BLaER1 (cell line): Measurements from ENCODE around the gene STAB1.

Experiments
- H3K27ac ChIP-seq: shearing (Covaris generic); formaldehyde crosslinking; 2 replicates; pipeline ENCODE4 v1.8.1; 2022
- H3K27me3 ChIP-seq: shearing (Covaris generic); formaldehyde crosslinking; 2 replicates; pipeline ENCODE4 v1.8.1; 2022
- H3K36me3 ChIP-seq: shearing (Covaris generic); formaldehyde crosslinking; 2 replicates; pipeline ENCODE4 v1.8.1; 2022
- H3K4me1 ChIP-seq: shearing (Covaris generic); formaldehyde crosslinking; 2 replicates; pipeline ENCODE4 v1.8.1; 2022
- H3K4me2 ChIP-seq: shearing (Covaris generic); formaldehyde crosslinking; 2 replicates; pipeline ENCODE4 v1.8.1; 2022
- H3K4me3 ChIP-seq: shearing (Covaris generic); formaldehyde crosslinking; 2 replicates; pipeline ENCODE4 v1.8.1; 2022
- H3K9ac ChIP-seq: shearing (Covaris generic); formaldehyde crosslinking; 2 replicates; pipeline ENCODE4 v1.8.1; 2022
- H3K9me3 ChIP-seq: shearing (Covaris generic); formaldehyde crosslinking; 2 replicates; pipeline ENCODE4 v1.8.1; 2022
- H4K20me1 ChIP-seq: shearing (Covaris generic); formaldehyde crosslinking; 2 replicates; pipeline ENCODE4 v1.8.1; 2022
- Cebpa-rat ChIP-seq: shearing (Covaris generic); IDR thresholded peaks from 2 replicates; pipeline ENCODE4 v1.8.1; 2022

The STAB1 gene

DNA sequence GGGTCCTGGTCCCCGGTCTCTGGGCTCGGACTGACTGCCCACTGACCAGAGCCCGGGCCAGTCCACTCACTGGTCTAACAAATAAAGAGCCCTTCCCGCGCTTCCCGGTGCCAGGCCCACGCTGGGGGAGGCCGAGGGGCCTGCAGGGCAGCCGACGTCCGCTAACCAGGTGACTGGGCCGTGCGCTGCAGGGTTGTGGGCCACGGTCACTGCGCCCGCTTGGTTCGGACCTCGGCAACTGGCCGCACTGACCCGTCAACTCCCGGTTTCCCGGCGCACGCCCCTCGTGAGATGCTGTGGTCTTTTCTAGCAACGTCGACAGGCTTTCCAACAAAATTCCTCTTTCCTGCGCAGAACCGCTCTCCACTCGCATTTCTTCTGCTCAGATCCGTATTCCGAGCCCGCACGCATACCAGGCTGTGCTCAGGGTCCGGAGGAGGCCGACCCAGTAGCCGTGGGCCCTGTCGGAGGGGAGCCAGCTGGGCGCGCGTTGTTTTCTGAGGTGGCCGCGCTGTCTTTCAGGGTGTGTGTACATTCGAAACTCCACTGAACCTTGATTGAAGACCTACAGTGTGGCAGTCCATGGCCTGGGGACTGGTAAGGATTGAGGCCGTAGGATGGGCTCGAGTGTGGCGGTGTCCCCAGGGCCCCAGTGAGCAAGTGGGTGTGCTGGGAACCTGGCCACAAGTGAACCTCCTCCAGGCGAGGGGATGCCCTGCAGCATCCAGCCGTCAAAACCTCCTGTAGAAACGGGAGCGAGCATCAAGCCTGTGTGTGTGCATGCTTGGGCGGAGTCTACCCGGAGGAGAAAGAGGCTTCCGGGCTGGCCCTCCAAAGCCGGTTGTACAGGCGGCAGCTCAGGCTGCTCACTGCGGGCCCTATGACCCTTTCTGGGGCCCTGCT, 39.4 kb downstream of the STAB1 start:
- Histone ChIP-seq H4K20me1 (peaks cover 54% of the 10 kb centered on the region), H3K36me3 (peaks cover 26% of the 10 kb centered on the region), H3K4me2 (peak overlapping the region; percentile 95), H3K27me3 (no peaks in the 10 kb centered on the region), H3K4me3 (peak overlapping the region; percentile 93), H3K9ac (peak overlapping the region; percentile 83), H3K4me1 (peaks cover 77% of the 10 kb centered on the region), H3K27ac (peak overlapping the region; percentile 82), H3K9me3 (no peaks in the 10 kb centered on the region)
- TF ChIP-seq Cebpa-rat = no peak

DNA sequence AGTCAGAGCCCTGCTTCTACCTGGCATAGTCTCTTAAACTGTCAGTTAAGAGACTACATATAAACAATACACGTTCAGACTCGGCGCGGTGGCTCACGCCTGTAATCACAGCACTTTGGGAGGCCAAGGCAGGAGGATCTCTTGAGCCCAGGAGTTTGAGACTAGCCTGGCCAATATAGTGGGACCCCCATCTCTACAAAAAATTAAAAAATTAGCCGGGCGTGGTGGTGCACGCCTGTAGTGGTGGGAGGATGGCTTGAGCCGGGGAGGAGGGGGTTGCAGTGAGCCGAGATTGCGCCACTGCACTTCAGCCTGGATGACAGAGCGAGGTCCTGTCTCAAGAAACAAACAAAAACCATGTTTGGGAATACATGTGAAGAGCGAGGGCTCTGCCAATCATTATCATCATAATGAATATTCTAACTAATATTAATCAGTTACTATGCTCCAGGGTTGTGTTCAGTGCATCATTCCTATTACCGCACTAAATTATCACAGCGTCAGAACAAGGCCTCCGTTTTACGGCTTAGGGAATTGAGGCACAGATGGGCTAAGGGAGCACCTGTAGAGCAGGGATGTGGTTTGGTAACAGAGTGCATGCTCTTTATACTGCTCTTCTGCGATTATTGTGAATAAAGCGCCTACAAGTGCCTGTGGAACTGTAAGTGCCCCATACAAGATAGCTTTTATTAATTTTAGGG, 40.4 kb downstream of the STAB1 start:
- H3K4me1 ChIP-seq = peaks cover 68% of the 10 kb centered on the region
- H4K20me1 ChIP-seq = peaks cover 53% of the 10 kb centered on the region
- H3K27me3 ChIP-seq = no peaks in the 10 kb centered on the region
- H3K9me3 ChIP-seq = no peaks in the 10 kb centered on the region
- H3K9ac ChIP-seq = no peak overlapping the region
- peak overlapping the region; percentile 95 for H3K4me2 ChIP-seq
- peaks cover 25% of the 10 kb centered on the region; the same call in 1 of the 2 replicates for H3K36me3 ChIP-seq
- peak overlapping the region; percentile 25; the same call in 1 of the 2 replicates for H3K4me3 ChIP-seq
- no peak overlapping the region for H3K27ac ChIP-seq
- no peak for TF ChIP-seq Cebpa-rat

DNA sequence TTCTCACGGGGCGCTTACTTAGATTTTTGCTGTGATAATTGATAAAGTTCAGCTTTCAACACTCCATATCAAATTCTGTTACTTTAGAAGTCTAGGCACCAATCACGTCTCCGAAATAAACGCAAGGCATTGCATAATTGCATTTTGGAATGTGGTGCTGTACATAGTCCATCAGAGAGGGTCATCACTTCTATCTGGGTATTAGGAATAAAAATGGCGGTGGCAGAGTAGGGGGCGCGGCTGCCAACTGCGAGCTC, 40.9 kb downstream of the STAB1 start:
- Histone ChIP-seq H4K20me1 (peaks cover 53% of the 10 kb centered on the region), H3K27ac (no peak overlapping the region), H3K4me1 (peaks cover 64% of the 10 kb centered on the region), H3K9me3 (no peaks in the 10 kb centered on the region), H3K4me2 (peak overlapping the region; percentile 95), H3K27me3 (no peaks in the 10 kb centered on the region), H3K9ac (no peak overlapping the region), H3K36me3 (peaks cover 26% of the 10 kb centered on the region), H3K4me3 (peak overlapping the region; percentile 25; the same call in 1 of the 2 replicates)
- TF ChIP-seq Cebpa-rat = no peak

DNA sequence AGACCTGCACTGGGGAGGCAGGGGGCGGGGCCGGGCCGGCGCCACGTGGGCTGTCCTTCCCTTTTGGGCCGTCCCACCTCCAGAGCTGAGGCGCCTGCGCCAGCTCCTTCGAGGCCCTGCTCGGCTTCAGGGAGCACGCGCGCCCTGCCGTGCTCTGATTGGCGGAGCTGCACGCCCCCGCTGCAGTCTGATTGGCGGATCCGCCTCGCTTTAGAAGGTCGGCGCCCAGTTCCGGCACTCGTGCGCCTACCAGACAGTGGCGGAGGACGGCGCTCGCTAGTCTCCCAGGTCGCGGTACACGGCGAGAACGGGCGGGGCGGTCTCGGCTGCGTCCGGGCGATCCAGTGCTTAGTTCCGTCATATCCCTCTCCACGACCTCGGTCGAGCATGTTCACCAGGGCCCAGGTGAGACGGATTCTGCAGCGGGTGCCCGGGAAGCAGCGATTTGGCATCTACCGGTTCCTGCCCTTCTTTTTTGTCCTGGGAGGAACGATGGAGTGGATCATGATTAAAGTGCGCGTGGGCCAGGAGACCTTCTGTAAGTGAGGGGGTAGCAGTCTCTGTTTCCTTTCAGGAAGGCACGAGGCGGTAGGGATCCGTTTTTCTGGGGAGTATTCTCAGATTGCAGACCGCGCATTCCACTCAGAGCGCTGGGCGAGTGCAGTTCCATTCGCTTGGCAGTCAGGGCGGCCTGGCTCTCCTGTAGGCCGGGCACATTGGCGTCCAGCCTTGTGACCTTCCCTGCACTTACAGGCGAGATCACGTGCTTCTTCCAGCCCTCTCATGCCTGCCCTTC, 41.4 kb downstream of the STAB1 start, which contains the start of gene UQCC5:
TSS of gene UQCC5 (plus strand) at position 237 of the 796 bp plus-strand sequence. CDS start at position 388, 151 bp downstream.
- H3K36me3 ChIP-seq = peaks cover 28% of the 10 kb centered on the region
- no peak for TF ChIP-seq Cebpa-rat
- peaks cover 53% of the 10 kb centered on the region for H4K20me1 ChIP-seq
- H3K9me3 ChIP-seq = no peaks in the 10 kb centered on the region
- no peaks in the 10 kb centered on the region for H3K27me3 ChIP-seq
- peak within 1 kb of the TSS; percentile 87 for H3K9ac ChIP-seq
- peaks cover 58% of the 10 kb centered on the region for H3K4me1 ChIP-seq
- H3K27ac ChIP-seq = peak within 1 kb of the TSS; percentile 80
- peak within 1 kb of the TSS; percentile 95 for H3K4me2 ChIP-seq
- peak within 1 kb of the TSS; percentile 81 for H3K4me3 ChIP-seq

DNA sequence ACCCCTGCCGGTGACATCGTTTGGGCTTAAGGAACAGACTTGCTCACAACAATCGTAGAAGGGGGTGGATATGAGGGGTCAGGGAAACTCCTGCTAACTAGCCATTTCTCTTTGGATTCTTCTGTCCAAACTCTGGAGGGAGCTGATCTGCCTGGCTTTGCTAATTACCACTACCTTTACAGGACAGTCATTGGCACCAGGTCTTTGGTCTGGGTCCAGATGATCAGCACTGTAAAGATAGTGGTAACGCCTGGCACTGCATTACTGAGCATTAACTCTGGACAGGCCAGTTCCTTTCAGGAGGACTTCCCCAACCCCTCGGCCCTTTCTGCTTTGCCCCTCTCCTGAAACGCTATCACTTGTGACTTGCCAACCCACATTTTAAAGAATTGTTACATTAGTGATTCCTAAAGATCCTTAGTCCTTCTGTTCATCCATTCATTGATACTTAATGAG, 42.1 kb downstream of the STAB1 start:
- peak overlapping the region; percentile 81 for H3K4me3 ChIP-seq
- H3K9ac ChIP-seq = peak overlapping the region; percentile 87
- H4K20me1 ChIP-seq = peaks cover 47% of the 10 kb centered on the region
- H3K4me2 ChIP-seq = peak overlapping the region; percentile 95
- no peaks in the 10 kb centered on the region for H3K9me3 ChIP-seq
- TF ChIP-seq Cebpa-rat = no peak
- peaks cover 34% of the 10 kb centered on the region for H3K36me3 ChIP-seq
- peaks cover 52% of the 10 kb centered on the region for H3K4me1 ChIP-seq
- peak overlapping the region; percentile 80 for H3K27ac ChIP-seq
- no peaks in the 10 kb centered on the region for H3K27me3 ChIP-seq

DNA sequence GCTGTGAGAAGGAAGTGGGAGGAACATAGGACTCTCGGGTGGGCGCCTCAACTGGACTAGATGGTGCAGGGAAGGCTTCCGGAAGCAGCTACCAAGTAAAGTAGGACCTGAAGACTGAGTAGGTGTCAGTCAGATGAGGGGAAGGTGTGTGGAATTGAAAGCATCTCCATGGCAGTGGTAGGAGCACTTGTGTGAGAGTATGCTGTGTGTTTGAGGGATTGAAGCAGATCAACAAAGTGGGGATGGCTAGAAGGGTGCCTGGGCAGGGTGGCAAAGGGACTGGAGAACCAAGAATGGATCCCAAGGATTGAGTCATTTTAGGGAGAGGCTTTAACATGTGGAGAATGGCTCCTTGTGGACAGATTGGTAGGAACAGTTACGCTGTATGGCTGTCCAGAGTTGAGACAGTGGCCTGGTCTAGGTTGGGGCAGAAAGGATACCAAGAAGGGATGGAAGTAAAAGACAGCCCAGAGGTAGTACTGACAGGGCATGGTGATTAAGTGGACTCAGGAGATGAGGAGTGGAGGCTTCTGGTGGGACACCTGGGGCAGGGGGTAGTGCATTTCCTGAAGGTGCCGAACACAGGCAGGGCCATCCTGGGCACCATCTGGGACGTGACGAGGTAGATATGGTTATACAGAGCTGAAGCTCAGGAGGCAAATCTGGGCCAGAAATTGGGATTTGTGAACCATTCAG, 42.7 kb downstream of the STAB1 start:
- peak overlapping the region; percentile 87 for H3K9ac ChIP-seq
- peak overlapping the region; percentile 81 for H3K4me3 ChIP-seq
- no peak for TF ChIP-seq Cebpa-rat
- no peaks in the 10 kb centered on the region for H3K27me3 ChIP-seq
- H3K4me1 ChIP-seq = peaks cover 45% of the 10 kb centered on the region
- peaks cover 37% of the 10 kb centered on the region for H3K36me3 ChIP-seq
- H3K9me3 ChIP-seq = no peaks in the 10 kb centered on the region
- peaks cover 49% of the 10 kb centered on the region for H4K20me1 ChIP-seq
- peak overlapping the region; percentile 95 for H3K4me2 ChIP-seq
- no peak overlapping the region for H3K27ac ChIP-seq

DNA sequence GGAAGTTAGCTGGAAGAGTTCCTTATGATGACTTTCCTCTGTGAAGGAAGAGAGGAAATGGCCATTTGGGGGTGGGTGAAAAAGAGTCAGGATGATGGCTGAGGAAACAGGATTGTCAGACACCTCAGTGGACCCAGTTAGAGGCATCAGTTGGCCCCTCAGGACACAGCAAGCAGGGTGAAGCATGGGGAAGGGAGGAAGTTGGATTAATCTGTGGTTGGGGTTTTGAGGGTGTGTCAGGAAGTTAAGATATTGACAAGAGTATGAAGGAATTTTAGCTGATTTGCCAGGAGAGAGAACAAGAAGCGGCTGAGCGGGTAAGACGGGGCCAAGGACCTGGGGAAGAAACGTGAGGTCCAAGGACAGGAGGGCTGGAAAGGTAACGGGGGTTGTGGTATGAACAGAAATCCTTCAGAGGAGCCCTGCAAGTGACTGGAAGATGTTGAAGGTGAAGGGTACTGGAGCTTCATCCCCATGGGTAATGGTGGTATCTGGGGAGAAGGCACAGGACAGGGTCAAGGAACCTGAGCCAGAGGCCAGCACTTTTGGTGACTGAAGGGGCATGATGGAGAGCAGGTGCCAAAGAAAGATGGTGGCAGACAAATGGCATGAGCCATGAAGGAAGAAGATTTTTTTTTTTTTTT, 44.0 kb downstream of the STAB1 start:
- peaks cover 47% of the 10 kb centered on the region for H3K36me3 ChIP-seq
- peak overlapping the region; percentile 39 for H3K27ac ChIP-seq
- H3K4me1 ChIP-seq = peaks cover 43% of the 10 kb centered on the region
- H3K4me3 ChIP-seq = no peak overlapping the region
- peaks cover 60% of the 10 kb centered on the region for H4K20me1 ChIP-seq
- no peak overlapping the region for H3K9ac ChIP-seq
- TF ChIP-seq Cebpa-rat = no peak
- no peaks in the 10 kb centered on the region for H3K9me3 ChIP-seq
- H3K27me3 ChIP-seq = no peaks in the 10 kb centered on the region
- H3K4me2 ChIP-seq = peak overlapping the region; percentile 95

DNA sequence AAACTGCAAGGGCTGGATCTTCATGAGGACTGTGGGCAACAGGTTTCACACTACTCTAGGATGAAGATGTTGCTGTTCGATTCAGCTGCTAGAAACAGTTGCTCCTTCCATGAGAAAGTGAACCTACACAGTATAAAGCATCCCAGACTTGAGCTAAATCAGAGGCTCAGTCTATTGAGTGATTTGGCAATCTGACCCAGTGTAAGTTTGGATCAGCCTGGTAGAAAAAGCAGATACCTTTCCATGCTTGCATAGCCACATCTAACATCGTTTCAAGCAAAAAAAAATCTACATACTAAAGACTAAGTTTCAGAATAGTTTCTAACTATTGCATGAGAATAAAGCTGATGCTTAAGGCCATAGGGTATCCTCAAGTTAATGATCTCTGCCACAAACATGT, 45.9 kb downstream of the STAB1 start:
- H3K9me3 ChIP-seq = no peaks in the 10 kb centered on the region
- TF ChIP-seq Cebpa-rat = no peak
- H3K4me3 ChIP-seq = no peak overlapping the region
- no peak overlapping the region for H3K27ac ChIP-seq
- H3K36me3 ChIP-seq = peaks cover 66% of the 10 kb centered on the region
- no peak overlapping the region for H3K4me2 ChIP-seq
- no peaks in the 10 kb centered on the region for H3K27me3 ChIP-seq
- H3K4me1 ChIP-seq = peaks cover 24% of the 10 kb centered on the region
- no peak overlapping the region for H3K9ac ChIP-seq
- peaks cover 79% of the 10 kb centered on the region for H4K20me1 ChIP-seq

DNA sequence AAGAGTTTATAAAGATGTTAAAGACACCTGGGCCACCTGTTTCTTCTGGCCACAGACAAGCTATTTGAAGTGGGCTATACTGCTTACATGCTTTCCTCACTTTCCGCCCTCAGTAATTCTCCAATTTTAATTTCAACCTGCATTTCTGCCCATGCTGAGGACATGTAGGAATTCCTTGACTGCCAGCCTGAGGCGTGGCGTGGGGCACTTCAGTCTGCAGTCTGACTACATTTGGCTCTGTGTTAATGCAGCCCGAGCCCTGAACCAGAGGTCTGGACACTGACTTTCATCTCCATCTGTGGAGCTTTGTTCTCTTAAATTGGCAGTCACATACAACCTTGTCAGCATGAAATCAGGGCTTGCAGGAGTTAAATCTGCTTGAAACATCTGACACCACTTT, 49.8 kb downstream of the STAB1 start:
- H3K36me3 ChIP-seq = peaks cover 90% of the 10 kb centered on the region
- H3K9me3 ChIP-seq = no peaks in the 10 kb centered on the region
- no peak overlapping the region for H3K4me2 ChIP-seq
- no peaks in the 10 kb centered on the region for H3K27me3 ChIP-seq
- no peak overlapping the region for H3K4me3 ChIP-seq
- H4K20me1 ChIP-seq = peaks cover 59% of the 10 kb centered on the region
- H3K4me1 ChIP-seq = no peaks in the 10 kb centered on the region
- H3K27ac ChIP-seq = no peak overlapping the region
- no peak overlapping the region for H3K9ac ChIP-seq
- no peak for TF ChIP-seq Cebpa-rat
